GM19025 (cell line): ENCODE results near the gene GFER.

Experiments
- ATAC-seq: cut with Tn5 transposase; IDR thresholded peaks from one replicate; pipeline ENCODE4 v1.9.1; 2021; ENCODE audit warnings: mild to moderate bottlenecking, low read depth, moderate library complexity; ENCODE audit not compliant: unreplicated experiment

GFER gene

GRCh38 chr16:1989209-1990100, 5.5 kb downstream of the GFER start, which contains the start of gene SYNGR3:
Gene SYNGR3 (plus strand): TSS chr16:1989970. CDS start chr16:1990103, 133 bp downstream.
- ATAC-seq = no peak

GRCh38 chr16:1990101-1990350, 6.0 kb downstream of the GFER start:
- ATAC-seq = no peak

- no peak for ATAC-seq
Measured at GRCh38 chr16:1990351-1991134, 6.5 kb downstream of the GFER start.

GRCh38 chr16:1991135-1991551, 7.2 kb downstream of the GFER start:
- ATAC-seq = no peak

- ATAC-seq = peak; percentile 14
Measured at GRCh38 chr16:1991588-1991947, 7.6 kb downstream of the GFER start.

- ATAC-seq = peak; percentile 46
Measured at GRCh38 chr16:1991948-1992703, 8.1 kb downstream of the GFER start.

GRCh38 chr16:1992704-1993317, 8.8 kb downstream of the GFER start:
- no peak for ATAC-seq

GRCh38 chr16:1993731-1994131, 9.7 kb downstream of the GFER start:
- ATAC-seq = no peak

- ATAC-seq = no peak
Measured at GRCh38 chr16:1997494-1998359, 13.7 kb downstream of the GFER start.

- ATAC-seq = no peak
Measured at GRCh38 chr16:1998360-1998835, 14.4 kb downstream of the GFER start.

- no peak for ATAC-seq
Measured at GRCh38 chr16:1998852-1999801, 15.1 kb downstream of the GFER start.

- no peak for ATAC-seq
Measured at GRCh38 chr16:1999866-2000514, 16.0 kb downstream of the GFER start.

GRCh38 chr16:2001035-2001434, 17.0 kb downstream of the GFER start:
- ATAC-seq = no peak

GRCh38 chr16:2001456-2002355, 17.7 kb downstream of the GFER start:
- ATAC-seq = no peak

GRCh38 chr16:2002406-2003230, 18.6 kb downstream of the GFER start:
- no peak for ATAC-seq

GRCh38 chr16:2003231-2003826, 19.3 kb downstream of the GFER start:
- ATAC-seq = no peak
